IMR-90 (cell line): Measurements from ENCODE around the gene PKD1L1. TPM values are rescaled to one million over a fixed set of nuclear protein-coding genes. Genes with fewer than 3 reads are reported as not detected.

Experiments used
- ATAC-seq: fragments of 200-7000 bp; cut with Tn5 transposase; 2 replicates; pipeline ENCODE4 v1.9.1; 2020; ENCODE audit warnings: low read depth, mild to moderate bottlenecking, moderate library complexity
- BruUV-seq: library from RNA; stranded (reverse); fragments of 400-500 nt; replicated peaks from 2 replicates; lab custom pipeline; 2021; lab: Mats Ljungman, UMichigan
- CTCF ChIA-PET: fragments of 300-600 bp; formaldehyde crosslinking; extraction: SDS; loops from one replicate; lab custom pipeline; 2021; ENCODE audit warnings: antibody characterized with exemption; lab: Yijun Ruan, JAX
- POLR2A ChIA-PET: fragments of 300-600 bp; sonication (Branson Sonifier 250); formaldehyde crosslinking; loops from one replicate; lab custom pipeline; 2022; ENCODE audit warnings: antibody characterized with exemption; ENCODE audit not compliant: unreplicated experiment; lab: Charles Lee
- DNase-seq: peaks from one replicate; pipeline ENCODE4 v3.0.0; 2013
- H2AFZ ChIP-seq: replicated peaks from 2 replicates; pipeline ENCODE3; 2013; ENCODE audit warnings: low read length, mild to moderate bottlenecking; ENCODE audit not compliant: poor library complexity
- H2AK5ac ChIP-seq: 2 replicates; pipeline ENCODE4 v1.6.1; 2013; ENCODE audit warnings: low read depth, low read length, inconsistent platforms
- H2AK9ac ChIP-seq: replicated peaks from 2 replicates; pipeline ENCODE3; 2013; ENCODE audit warnings: mild to moderate bottlenecking, low read depth, low read length, moderate library complexity; ENCODE audit not compliant: poor library complexity
- H2BK120ac ChIP-seq: 2 replicates; pipeline ENCODE4 v1.6.1; 2013; ENCODE audit warnings: low read depth, low read length, inconsistent platforms
- H2BK15ac ChIP-seq: 3 replicates; pipeline ENCODE4 v1.6.1; 2013; ENCODE audit warnings: low read depth, low read length, inconsistent platforms
- H2BK20ac ChIP-seq: 2 replicates; pipeline ENCODE4 v1.6.1; 2013; ENCODE audit warnings: low read depth, mild to moderate bottlenecking, inconsistent platforms, low read length, moderate library complexity
- H2BK5ac ChIP-seq: 2 replicates; pipeline ENCODE4 v1.6.1; 2013; ENCODE audit warnings: mild to moderate bottlenecking, low read depth, low read length, inconsistent platforms; ENCODE audit not compliant: poor library complexity, severe bottlenecking
- H3K14ac ChIP-seq: replicated peaks from 2 replicates; pipeline ENCODE4 v1.6.1; 2013; ENCODE audit warnings: low read depth, low read length, inconsistent platforms
- H3K18ac ChIP-seq: 2 replicates; pipeline ENCODE4 v1.6.1; 2013; ENCODE audit warnings: low read depth, low read length, control low read depth
- H3K23ac ChIP-seq: 2 replicates; pipeline ENCODE4 v1.6.1; 2013; ENCODE audit warnings: low read depth, low read length, inconsistent platforms
- H3K27ac ChIP-seq: 2 replicates; pipeline ENCODE4 v1.5.1; 2013; ENCODE audit warnings: mild to moderate bottlenecking, control low read depth, low read length; ENCODE audit not compliant: insufficient read depth
- H3K27me3 ChIP-seq: 2 replicates; pipeline ENCODE4 v1.6.1; 2013; ENCODE audit warnings: low read length; ENCODE audit not compliant: control insufficient read depth, insufficient read depth
- H3K36me3 ChIP-seq: 2 replicates; pipeline ENCODE4 v1.6.1; 2013; ENCODE audit warnings: low read length, mixed read lengths; ENCODE audit not compliant: control insufficient read depth, insufficient read depth
- H3K4ac ChIP-seq: 2 replicates; pipeline ENCODE4 v1.6.1; 2013; ENCODE audit warnings: low read depth, low read length, inconsistent platforms
- H3K4me1 ChIP-seq: 2 replicates; pipeline ENCODE4 v1.6.1; 2013; ENCODE audit warnings: low read length, mixed read lengths; ENCODE audit not compliant: control insufficient read depth, insufficient read depth
- H3K4me2 ChIP-seq: 2 replicates; pipeline ENCODE4 v1.6.1; 2013; ENCODE audit warnings: low read depth, mild to moderate bottlenecking, control low read depth, low read length, moderate library complexity
- H3K4me3 ChIP-seq: 2 replicates; pipeline ENCODE4 v1.5.1; 2013; ENCODE audit warnings: low read depth, mild to moderate bottlenecking, control low read depth, low read length, moderate library complexity; ENCODE audit not compliant: insufficient read depth
- H3K56ac ChIP-seq: 2 replicates; pipeline ENCODE4 v1.6.1; 2013; ENCODE audit warnings: low read length, inconsistent platforms; ENCODE audit not compliant: insufficient read depth; ENCODE audit errors: extremely low read depth
- H3K79me1 ChIP-seq, 2 experiments: 2 replicates each; pipeline ENCODE4 v1.6.1; 2013; ENCODE audit warnings: low read length in 2 of 2, inconsistent platforms in 1 of 2, low read depth in 1 of 2
- H3K9ac ChIP-seq: 2 replicates; pipeline ENCODE4 v1.6.1; 2013; ENCODE audit warnings: low read depth, low read length, control low read depth
- H3K9me1 ChIP-seq: 2 replicates; pipeline ENCODE4 v1.6.1; 2013; ENCODE audit warnings: low read length, inconsistent platforms; ENCODE audit not compliant: insufficient read depth
- H3K9me3 ChIP-seq: 2 replicates; pipeline ENCODE4 v1.6.1; 2013; ENCODE audit warnings: low read length; ENCODE audit not compliant: control insufficient read depth, insufficient read depth
- H4K20me1 ChIP-seq: 2 replicates; pipeline ENCODE4 v1.6.1; 2013; ENCODE audit warnings: low read length, inconsistent platforms; ENCODE audit not compliant: insufficient read depth
- H4K5ac ChIP-seq: 2 replicates; pipeline ENCODE4 v1.6.1; 2013; ENCODE audit warnings: mild to moderate bottlenecking, low read depth, low read length, control low read depth
- H4K8ac ChIP-seq, 2 experiments: 2 replicates each; pipeline ENCODE4 v1.6.1; 2013; ENCODE audit warnings: low read depth in 2 of 2, low read length in 2 of 2, control low read depth in 1 of 2, inconsistent platforms in 1 of 2
- H4K91ac ChIP-seq: 2 replicates; pipeline ENCODE4 v1.6.1; 2013; ENCODE audit warnings: low read depth, low read length, inconsistent platforms; ENCODE audit not compliant: insufficient read depth
- CTCF ChIP-seq: conservative IDR thresholded peaks from 2 replicates; pipeline ENCODE4 v1.5.1; 2012; ENCODE audit warnings: mild to moderate bottlenecking, low read depth, low read length, improper control_type of control experiment
- SMC3 ChIP-seq: fragments of 150-350 bp; IDR thresholded peaks from 2 replicates; pipeline ENCODE4 v1.6.1; 2016; ENCODE audit warnings: low read depth, mild to moderate bottlenecking, antibody characterized with exemption, low read length, moderate library complexity
- USF2 ChIP-seq: fragments of 150-350 bp; IDR thresholded peaks from 2 replicates; pipeline ENCODE4 v1.6.1; 2017; ENCODE audit warnings: mild to moderate bottlenecking, antibody characterized with exemption, low read length, low read depth
- WGBS, 2 experiments: methylation state at CpG; one replicate each; pipeline versions ENCODE4 v1.1.5 to v1.1.7; 2013; ENCODE audit warnings: missing lambda C conversion rate in 2 of 2; ENCODE audit not compliant: insufficient read length in 1 of 2; ENCODE audit errors: extremely low coverage in 2 of 2; 5-methylcytosine and 5-hydroxymethylcytosine counted together
- dilution Hi-C: fragments of 300-500 bp; cut with HindIII; formaldehyde crosslinking; loops from one replicate; pipeline ENCODE4 v1.14.3; 2018; ENCODE audit warnings: low sequenced_read_pairs; ENCODE audit not compliant: unreplicated experiment
- in situ Hi-C: fragments of 300-500 bp; cut with MboI; formaldehyde crosslinking; loops from 3 replicates; pipeline ENCODE4 v1.14.3; 2019; ENCODE audit warnings: low sequenced_read_pairs, inconsistent platforms, mixed read lengths
- intact Hi-C: fragments of 100-400 bp; cut with micrococcal nuclease; formaldehyde crosslinking; loops from 2 replicates; pipeline ENCODE4 v1.10.0; 2022
- polyA plus RNA-seq, 3 experiments: library from polyadenylated mRNA; depleted of rRNA; stranded (reverse); fragments of >200 nt; gene quantifications; 2 replicates each; pipeline ENCODE4 v1.2.3, GENCODE V29; 2012; ENCODE audit warnings: low replicate concordance in 1 of 3
- total RNA-seq: library from RNA; depleted of rRNA; stranded (reverse); fragments of >200 nt; gene quantifications from 2 replicates; pipeline ENCODE4 v1.2.3, GENCODE V29; 2012

The PKD1L1 gene
- total and polyA plus RNA-seq, 2 of the 4 experiments (the other 2 are of a cell fraction) = under 0.01 to 0.15 TPM

- no peak overlapping the region for H3K27ac ChIP-seq
- H2BK20ac ChIP-seq = no peak overlapping the region
These were observed 4.0 kb upstream of the PKD1L1 start for GRCh38 chr7:47952224-47952623.

More at GRCh38 chr7:47952224-47952623, 4.0 kb upstream of the PKD1L1 start:
- H2AK5ac ChIP-seq = no peak overlapping the region
- TF ChIP-seq SMC3 = no peak
- no peak for TF ChIP-seq CTCF
- no peak for TF ChIP-seq USF2
- no peak overlapping the region for H3K9ac ChIP-seq
- peaks cover 9 to 10% of the 10 kb centered on the region in 2 experiments; a peak in 3 of 4 replicates for H3K79me1 ChIP-seq
- peaks cover 5% of the 10 kb centered on the region for H3K9me1 ChIP-seq
- ChIA-PET CTCF (interaction anchor here (0.8 kb wide), 1 partner anchor 15 kb away, joined by 3 read pairs; no protein-coding TSS in a partner anchor), POLR2A (no interaction called here)
- DNase-seq = no peak
- H3K9me3 ChIP-seq = no peaks in the 10 kb centered on the region
- H4K5ac ChIP-seq = no peak overlapping the region
- H3K4me2 ChIP-seq = no peak overlapping the region
- H3K4me3 ChIP-seq = no peak overlapping the region
- BruUV-seq = no TSS peak
- in situ Hi-C loops = no loop called here
- H3K36me3 ChIP-seq = peaks cover 1% of the 10 kb centered on the region; the same call in 1 of the 2 replicates
- no peak overlapping the region for H2BK120ac ChIP-seq
- WGBS, 2 experiments = no CpG with 5 or more reads among the region's 4 CpGs
- H2BK15ac ChIP-seq = no peak overlapping the region
- no peak overlapping the region for H2AK9ac ChIP-seq
- H2AFZ ChIP-seq = no peak overlapping the region
- no peak overlapping the region for H3K56ac ChIP-seq
- H3K4ac ChIP-seq = no peak overlapping the region
- H3K14ac ChIP-seq = no peak overlapping the region
- H3K18ac ChIP-seq = no peak overlapping the region
- H4K20me1 ChIP-seq = peaks cover 4% of the 10 kb centered on the region; the same call in 1 of the 2 replicates
- no peaks in the 10 kb centered on the region for H3K27me3 ChIP-seq
- no peak overlapping the region for H3K23ac ChIP-seq
- no peak overlapping the region for H2BK5ac ChIP-seq
- intact Hi-C loops = no loop called here
- ATAC-seq = no peak
- H4K8ac ChIP-seq = no peak overlapping the region
- dilution Hi-C loops = no loop called here
- no peak overlapping the region for H4K91ac ChIP-seq
- H3K4me1 ChIP-seq = peaks cover 4% of the 10 kb centered on the region; the same call in 1 of the 2 replicates
